ENCODE measurements around the gene PIBF1. TPM values are rescaled to one million over a fixed set of nuclear protein-coding genes. Genes with fewer than 3 reads are reported as not detected.

Gene PIBF1, protein sequence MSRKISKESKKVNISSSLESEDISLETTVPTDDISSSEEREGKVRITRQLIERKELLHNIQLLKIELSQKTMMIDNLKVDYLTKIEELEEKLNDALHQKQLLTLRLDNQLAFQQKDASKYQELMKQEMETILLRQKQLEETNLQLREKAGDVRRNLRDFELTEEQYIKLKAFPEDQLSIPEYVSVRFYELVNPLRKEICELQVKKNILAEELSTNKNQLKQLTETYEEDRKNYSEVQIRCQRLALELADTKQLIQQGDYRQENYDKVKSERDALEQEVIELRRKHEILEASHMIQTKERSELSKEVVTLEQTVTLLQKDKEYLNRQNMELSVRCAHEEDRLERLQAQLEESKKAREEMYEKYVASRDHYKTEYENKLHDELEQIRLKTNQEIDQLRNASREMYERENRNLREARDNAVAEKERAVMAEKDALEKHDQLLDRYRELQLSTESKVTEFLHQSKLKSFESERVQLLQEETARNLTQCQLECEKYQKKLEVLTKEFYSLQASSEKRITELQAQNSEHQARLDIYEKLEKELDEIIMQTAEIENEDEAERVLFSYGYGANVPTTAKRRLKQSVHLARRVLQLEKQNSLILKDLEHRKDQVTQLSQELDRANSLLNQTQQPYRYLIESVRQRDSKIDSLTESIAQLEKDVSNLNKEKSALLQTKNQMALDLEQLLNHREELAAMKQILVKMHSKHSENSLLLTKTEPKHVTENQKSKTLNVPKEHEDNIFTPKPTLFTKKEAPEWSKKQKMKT
- total RNA-seq: 12.8 and 13.2 TPM in 2 replicates

DNA sequence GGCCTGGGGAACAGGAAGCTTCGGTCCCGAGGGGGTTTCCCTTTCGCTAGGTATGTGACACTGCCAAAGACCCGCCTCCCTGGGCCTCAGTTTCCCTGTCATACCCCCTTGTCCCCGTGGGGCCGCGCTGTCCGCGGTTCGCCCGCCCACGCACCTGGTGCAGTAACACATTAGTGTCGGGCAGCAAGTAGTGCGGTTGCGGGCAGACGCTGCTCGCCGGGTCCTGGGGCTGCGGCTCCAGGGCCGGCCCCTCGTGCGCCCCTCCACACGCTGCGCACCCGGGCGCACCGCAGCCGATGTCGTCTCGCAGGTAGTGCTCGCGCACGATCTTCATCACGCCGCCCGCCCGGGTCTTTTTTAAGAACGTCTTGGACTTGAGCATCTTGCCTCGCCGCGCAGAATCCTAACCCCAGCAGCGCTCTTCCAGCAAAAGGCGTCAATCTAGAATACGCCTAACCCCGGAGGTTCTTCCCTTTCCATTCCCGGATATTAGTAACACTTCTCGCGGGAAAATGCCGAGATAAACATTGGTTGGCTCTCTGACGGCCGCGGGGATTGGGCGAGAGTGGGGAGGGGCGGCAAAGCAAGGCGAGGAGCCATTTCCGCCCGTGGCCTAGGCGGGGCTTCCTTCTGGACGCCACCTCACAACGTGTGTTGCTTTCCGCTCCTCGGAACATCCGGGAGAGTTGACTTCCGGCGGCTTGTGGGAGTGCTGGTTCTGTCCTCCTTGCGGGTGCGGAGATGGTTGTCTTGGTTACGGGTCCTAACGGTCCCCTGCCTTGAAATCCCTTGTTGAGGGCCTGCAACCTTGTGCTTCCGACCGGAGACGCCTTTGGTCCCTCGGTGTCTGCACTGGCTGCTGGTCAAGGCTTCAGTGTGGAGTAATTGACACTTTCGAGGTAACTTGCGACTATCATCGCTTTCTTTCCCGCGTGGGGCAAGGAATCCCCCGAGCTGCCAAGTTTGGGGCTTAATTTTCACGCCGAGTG lies at the start of gene PIBF1, which contains the start of gene DIS3:
Gene PIBF1, plus strand, starts transcription at position 683 of the 989 bp plus-strand sequence. CDS start 1,337 bp downstream, outside the sequence.
Gene DIS3, minus strand, starts transcription at position 450 of the 989 bp plus-strand sequence. Its CDS starts 68 bp downstream, at position 382.

DNA sequence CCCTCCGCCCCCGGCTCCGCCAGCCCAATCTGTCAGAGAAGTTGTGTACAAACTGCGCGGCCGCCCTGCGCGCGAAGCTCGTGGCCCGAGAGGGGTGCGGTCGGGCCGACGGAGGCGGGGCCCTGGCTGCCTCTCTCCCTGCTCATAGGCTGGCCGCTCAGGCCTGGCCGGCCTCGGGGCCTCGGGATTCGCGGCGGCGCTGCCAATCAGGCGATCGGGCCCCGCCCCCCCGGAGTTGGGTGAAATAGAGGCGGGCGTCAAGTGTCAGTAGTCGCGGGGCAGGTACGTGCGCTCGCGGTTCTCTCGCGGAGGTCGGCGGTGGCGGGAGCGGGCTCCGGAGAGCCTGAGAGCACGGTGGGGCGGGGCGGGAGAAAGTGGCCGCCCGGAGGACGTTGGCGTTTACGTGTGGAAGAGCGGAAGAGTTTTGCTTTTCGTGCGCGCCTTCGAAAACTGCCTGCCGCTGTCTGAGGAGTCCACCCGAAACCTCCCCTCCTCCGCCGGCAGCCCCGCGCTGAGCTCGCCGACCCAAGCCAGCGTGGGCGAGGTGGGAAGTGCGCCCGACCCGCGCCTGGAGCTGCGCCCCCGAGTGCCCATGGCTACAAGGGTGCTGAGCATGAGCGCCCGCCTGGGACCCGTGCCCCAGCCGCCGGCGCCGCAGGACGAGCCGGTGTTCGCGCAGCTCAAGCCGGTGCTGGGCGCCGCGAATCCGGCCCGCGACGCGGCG lies 277.0 kb downstream of the PIBF1 start, which contains the start of gene KLF5:
Gene KLF5, plus strand, starts transcription at position 270 of the 724 bp plus-strand sequence. Its CDS starts 323 bp downstream, at position 593.

Other genes with a start within 250 kb of the PIBF1 start
- 8.3 and 13.1 TPM in 2 replicates for gene MZT1, start 54.5 kb upstream of the PIBF1 start, total RNA-seq
- gene BORA, start 54.2 kb upstream of the PIBF1 start, total RNA-seq: 2.3 and 2.8 TPM in 2 replicates
- 36.6 and 44.1 TPM in 2 replicates for gene DIS3, start 233 bp upstream of the PIBF1 start, total RNA-seq